TTC549 (cell line): Measurements from ENCODE around the gene ZNF423.
"Not testable (repeated sequence)": the region's sequence is repeated elsewhere in the genome, so short reads cannot be mapped to it uniquely, and the experiment has no call there.

ENCODE experiments used
- FAIRE-seq: peaks from 2 replicates; lab custom pipeline; 2012; peaks lifted over from hg19 to GRCh38; lab: Jason Lieb, UNC

The ZNF423 gene

GRCh38 chr16:49855822-49856671 is at the start of gene ZNF423:
ZNF423 (minus strand) TSS chr16:49856112; CDS start chr16:49855774, 338 bp downstream.
- no peak for FAIRE-seq

DNA sequence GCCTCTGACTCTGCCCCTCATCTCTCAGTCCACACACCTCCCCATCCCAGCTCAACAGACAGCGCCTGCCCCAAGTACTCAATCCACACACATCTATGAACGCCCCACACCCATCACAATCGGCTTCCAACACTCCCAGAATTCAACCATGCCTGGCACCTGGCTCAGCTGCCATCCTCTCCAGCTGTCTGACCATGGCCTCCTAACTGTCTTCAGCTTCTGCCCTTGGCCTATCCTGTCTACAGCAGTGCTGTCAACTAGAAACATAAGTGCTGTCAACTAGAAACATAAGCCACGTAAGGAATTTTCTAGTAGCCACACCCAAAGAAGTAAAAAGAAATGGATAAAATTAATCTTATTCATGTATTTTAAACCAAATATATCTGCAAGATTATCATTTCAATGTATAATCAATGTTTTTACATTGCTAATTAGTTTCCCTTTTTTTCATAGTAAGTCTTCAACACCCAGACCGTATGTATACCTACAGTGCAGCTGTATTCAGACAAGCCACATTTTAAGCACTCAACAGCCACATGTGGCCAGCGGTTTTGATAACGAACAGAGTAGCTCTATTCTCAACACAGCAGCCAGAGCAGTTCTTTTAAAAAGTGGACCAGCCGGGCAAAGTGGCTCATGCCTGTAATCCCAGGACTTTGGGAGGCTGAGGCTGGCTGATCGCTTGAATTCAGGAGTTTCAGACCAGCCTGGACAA is 48.6 kb upstream of the ZNF423 start:
- FAIRE-seq: no peak

DNA sequence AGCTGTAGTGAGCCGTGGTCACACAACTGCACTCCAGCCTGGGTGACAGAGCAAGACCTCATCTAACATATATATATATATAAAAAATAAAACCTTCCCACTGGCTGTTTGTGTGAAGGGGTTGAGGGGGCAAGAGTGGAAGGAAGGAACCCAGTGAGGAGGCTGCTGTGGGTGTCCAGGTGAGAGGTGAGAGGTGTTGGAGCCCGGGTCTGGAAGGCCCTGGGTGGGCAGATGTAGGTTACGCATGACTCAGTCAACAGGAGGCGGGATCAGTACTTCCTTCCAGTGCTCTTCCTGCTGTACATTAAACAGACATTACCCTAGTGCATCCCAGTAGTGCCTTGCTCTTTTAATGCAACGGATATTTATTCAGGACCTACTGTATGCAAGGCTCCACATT is 47.0 kb upstream of the ZNF423 start:
- FAIRE-seq: no peak

GRCh38 chr16:49901711-49902110 is 45.8 kb upstream of the ZNF423 start:
- FAIRE-seq: no peak

GRCh38 chr16:49900875-49901274 is 45.0 kb upstream of the ZNF423 start:
- FAIRE-seq: no peak

DNA sequence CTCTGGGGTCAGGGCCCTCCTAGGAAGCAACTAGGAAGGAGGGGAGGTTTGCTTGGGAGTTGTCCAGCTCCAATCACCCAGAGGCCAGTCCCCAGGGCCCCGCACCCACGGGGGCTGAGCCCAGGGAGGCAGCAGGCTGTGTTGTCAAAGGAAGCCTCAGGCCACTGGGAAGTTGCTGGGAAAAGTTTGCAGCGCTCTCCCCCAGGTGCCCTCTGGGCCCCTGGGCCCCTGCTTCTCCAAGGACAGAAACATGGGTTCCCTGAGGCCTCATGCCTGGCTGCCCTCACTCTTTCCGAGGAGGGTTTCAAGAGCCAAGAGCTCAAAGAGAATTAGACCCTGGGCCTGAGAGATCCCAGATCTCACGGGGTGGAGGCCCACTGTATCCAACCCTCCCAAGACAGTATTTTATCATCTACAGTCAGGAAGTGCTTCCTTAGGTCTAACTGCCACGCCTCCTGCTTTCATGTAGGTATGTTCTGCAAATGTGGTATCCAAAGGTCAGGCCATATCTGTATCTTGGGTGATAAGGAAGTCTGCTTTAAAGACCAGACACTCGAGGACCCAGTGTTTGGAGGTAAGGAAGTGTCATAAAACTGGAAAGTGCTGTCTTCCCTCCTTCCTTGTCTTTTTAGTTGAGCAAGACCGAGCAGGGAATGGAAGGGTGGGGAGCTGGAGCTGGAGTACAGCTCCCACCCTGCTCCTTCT is 44.2 kb upstream of the ZNF423 start:
- FAIRE-seq: no peak

- no peak for FAIRE-seq
Measured at GRCh38 chr16:49896447-49896964, 40.6 kb upstream of the ZNF423 start.

GRCh38 chr16:49890876-49891275 is 35.0 kb upstream of the ZNF423 start:
- no peak for FAIRE-seq

DNA sequence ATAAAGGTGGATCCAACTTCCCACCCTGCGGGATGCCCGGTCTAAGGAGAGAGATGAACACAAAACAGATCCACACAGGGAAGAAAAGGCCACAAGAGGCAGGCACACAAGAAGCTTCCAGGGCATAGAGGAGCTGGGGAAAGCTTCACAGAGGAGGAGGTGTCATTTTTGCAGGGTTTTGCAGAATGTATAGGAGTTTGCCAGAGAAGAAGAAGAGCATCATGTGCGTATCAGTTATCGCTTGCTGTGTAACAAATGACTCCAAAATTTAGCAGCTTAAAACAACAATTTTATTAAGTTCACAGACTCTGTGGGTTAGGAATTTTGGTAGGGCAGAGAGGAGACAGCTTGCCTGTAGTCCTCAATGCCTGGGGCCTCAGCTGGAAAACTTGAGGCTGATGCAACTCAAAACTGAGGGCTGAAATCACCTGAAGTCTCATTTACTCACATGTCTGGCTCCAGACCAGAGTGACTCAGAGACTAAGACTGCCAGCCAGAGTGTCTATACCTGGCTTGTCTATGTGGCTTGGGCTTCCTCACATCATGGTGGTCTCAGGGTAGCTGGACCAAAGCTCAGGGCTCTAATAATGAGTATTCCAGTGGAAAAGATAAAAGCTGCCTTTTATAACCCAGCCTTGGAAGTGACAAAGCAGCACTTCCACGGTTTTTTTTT is 33.9 kb upstream of the ZNF423 start:
- FAIRE-seq: no peak

- FAIRE-seq: no peak
Measured at GRCh38 chr16:49886554-49887094, 30.7 kb upstream of the ZNF423 start.

GRCh38 chr16:49884033-49885015 is 28.4 kb upstream of the ZNF423 start:
- no peak for FAIRE-seq

DNA sequence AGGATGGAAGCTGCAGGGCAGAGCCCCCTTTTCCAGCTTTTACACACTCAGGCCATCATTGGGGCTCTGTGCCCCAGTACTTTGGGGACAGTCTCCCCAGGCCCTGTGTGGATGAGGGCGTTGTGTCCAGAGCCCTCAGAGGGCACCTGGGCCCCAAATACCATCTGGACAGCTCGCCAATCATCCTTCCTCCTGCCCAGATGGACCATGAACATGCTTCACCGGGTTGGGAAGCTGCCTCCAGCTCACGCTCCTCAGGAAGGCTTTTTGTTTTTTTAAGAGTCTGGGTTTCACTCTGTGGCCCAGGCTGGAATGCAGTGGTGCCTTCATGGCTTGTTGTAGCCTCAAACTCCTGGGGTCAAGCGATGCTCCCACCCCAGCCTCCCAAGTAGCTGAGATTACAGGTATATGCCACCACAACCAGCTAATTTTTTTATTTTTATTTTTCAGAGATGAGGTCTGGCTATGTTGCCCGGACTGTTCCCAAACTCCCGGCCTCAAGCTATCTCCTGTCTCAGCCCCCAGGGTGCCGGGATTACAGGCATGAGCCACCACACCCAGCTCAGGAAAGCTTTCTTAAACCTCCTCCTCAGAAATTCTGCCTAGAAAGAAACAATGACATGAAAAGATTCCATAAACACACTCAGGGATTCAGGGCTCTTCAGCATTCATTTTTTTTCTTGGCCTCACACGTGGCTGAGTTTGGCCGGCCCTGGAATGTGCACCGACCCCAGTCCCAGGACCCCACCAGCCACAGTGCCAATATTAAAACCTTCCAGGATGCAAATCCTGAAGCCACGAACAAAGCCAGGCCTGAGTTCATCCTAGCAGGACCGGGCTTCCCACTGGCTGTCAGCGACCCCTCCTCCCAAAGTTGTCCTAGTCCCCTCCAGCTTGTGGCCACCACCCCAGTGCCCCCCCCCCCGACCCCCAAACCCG is 27.4 kb upstream of the ZNF423 start:
- FAIRE-seq: no peak

- no peak for FAIRE-seq
Measured at GRCh38 chr16:49881890-49882289, 26.0 kb upstream of the ZNF423 start.

DNA sequence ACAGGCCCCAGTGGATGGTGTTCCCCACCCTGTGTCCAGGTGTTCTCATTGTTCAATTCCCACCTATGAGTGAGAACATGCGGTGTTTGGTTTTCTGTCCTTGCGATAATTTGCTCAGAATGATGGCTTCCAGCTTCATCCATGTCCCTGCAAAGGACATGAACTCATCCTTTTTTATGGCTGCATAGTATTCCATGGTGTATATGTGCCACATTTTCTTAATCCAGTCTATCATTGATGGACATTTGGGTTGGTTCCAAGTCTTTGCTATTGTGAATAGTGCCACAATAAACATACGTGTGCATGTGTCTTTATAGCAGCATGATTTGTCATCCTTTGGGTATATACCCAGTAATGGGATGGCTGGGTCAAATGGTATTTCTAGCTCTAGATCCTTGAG is 22.6 kb upstream of the ZNF423 start:
- not testable (repeated sequence) for FAIRE-seq

GRCh38 chr16:49876716-49877129 is 20.8 kb upstream of the ZNF423 start:
- no peak for FAIRE-seq

DNA sequence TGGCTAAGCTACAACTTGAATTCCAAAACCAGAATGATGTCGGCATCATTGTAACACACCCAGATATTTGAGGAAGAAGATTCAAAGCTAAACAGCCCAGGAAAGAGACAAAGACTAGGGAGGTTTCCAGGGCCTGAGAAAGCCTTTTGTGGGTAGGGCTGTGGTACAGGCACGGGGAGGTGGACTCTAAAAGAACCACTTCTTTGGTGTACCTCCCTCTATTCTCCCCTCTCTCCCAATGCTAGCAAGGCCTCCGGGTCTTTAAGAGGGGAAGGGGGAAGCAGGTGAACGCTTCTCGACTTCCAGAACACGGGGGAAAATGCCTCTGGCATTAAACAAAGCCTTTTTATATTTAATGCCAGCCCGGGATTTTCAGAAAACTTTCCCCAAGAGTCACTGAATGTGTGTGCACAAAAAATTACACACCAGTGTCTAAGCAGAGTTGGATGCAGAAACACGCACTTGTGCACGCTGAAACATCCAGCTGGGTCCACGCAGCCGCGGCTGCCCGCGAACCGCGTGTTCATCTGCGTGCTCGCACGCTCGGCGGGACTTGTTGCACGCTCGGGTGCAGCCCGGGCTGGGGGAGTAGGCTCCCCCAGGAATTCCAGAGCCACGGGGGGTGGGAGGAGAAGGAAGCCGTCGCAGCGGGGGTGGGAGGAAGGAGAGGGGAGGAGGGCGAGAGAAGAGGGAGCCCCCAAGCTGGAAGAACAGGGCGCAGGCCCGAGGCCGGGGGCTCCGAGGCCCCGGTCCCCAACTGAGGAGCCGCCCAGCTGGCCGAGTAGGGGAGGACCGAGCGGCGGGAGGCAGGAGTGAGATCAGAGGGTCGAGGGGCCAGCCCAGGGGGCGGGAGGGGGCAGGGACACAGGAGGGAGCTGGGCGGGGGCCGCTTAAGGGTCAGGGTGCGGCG is 20.1 kb upstream of the ZNF423 start:
- FAIRE-seq: no peak

- no peak for FAIRE-seq
Measured at GRCh38 chr16:49874613-49875237, 18.8 kb upstream of the ZNF423 start.

GRCh38 chr16:49871824-49872223 is 15.9 kb upstream of the ZNF423 start:
- FAIRE-seq: not testable (repeated sequence)
